HEK293 (cell line): ENCODE data around the gene MGST1.
"Not testable (repeated sequence)": the region's sequence is repeated elsewhere in the genome, so short reads cannot be mapped to it uniquely, and the experiment has no call there.

ENCODE experiments used
- ATF2 ChIP-seq: fragments of 450-650 bp; formaldehyde crosslinking; IDR thresholded peaks from 2 replicates; pipeline ENCODE4 v1.5.1; 2016; ENCODE audit warnings: missing biosample characterization, missing genetic modification characterization, low read depth
- CTCF ChIP-seq: fragments of 450-650 bp; formaldehyde crosslinking; IDR thresholded peaks from 2 replicates; pipeline ENCODE4 v1.5.1; 2016; ENCODE audit warnings: missing biosample characterization, missing genetic modification characterization
- MYNN ChIP-seq: fragments of 450-650 bp; formaldehyde crosslinking; IDR thresholded peaks from 2 replicates; pipeline ENCODE4 v1.5.1; 2016; ENCODE audit warnings: missing biosample characterization, missing genetic modification characterization, borderline replicate concordance
- SETDB1 ChIP-seq: IDR thresholded peaks from one replicate; pipeline ENCODE4 v1.6.1; 2017; ENCODE audit warnings: mild to moderate bottlenecking, low read length, moderate library complexity, mixed read lengths; ENCODE audit not compliant: insufficient read length
- TRIM28 ChIP-seq: IDR thresholded peaks from 2 replicates; pipeline ENCODE4 v1.6.1; 2011; ENCODE audit warnings: low read length, control low read depth, borderline replicate concordance
- YY1 ChIP-seq: fragments of 450-650 bp; formaldehyde crosslinking; IDR thresholded peaks from 2 replicates; pipeline ENCODE4 v1.5.1; 2018; ENCODE audit warnings: missing biosample characterization, missing genetic modification characterization
- ZBTB11 ChIP-seq: fragments of 450-650 bp; formaldehyde crosslinking; conservative IDR thresholded peaks from 2 replicates; pipeline ENCODE4 v1.5.1; 2016; ENCODE audit warnings: low read depth, missing biosample characterization, missing genetic modification characterization
- ZFP41 ChIP-seq: fragments of 450-650 bp; formaldehyde crosslinking; IDR thresholded peaks from 2 replicates; pipeline ENCODE4 v1.5.1; 2016; ENCODE audit warnings: missing biosample characterization, missing genetic modification characterization, borderline replicate concordance
- ZNF223 ChIP-seq: fragments of 450-650 bp; formaldehyde crosslinking; IDR thresholded peaks from 2 replicates; pipeline ENCODE4 v1.5.1; 2016; ENCODE audit warnings: missing biosample characterization, missing genetic modification characterization
- ZNF274 ChIP-seq, 2 experiments: fragments of 200-500 bp in 1 of 2; fragments of 450-650 bp in 1 of 2; sonication (Bioruptor generic) in 1 of 2; formaldehyde crosslinking in 1 of 2; IDR thresholded peaks; 2 replicates each; pipeline versions ENCODE4 v1.5.1 to v1.6.1; 2014 to 2016; ENCODE audit warnings: borderline replicate concordance in 1 of 2, inconsistent platforms in 1 of 2, low read length in 1 of 2, missing biosample characterization in 1 of 2, missing genetic modification characterization in 1 of 2
- ZNF501 ChIP-seq: fragments of 450-650 bp; formaldehyde crosslinking; IDR thresholded peaks from 2 replicates; pipeline ENCODE4 v1.5.1; 2016; ENCODE audit warnings: missing biosample characterization, missing genetic modification characterization
- ZNF664 ChIP-seq: fragments of 450-650 bp; formaldehyde crosslinking; IDR thresholded peaks from 2 replicates; pipeline ENCODE4 v1.5.1; 2016; ENCODE audit warnings: missing biosample characterization, missing genetic modification characterization
- ZNF76 ChIP-seq: fragments of 450-650 bp; formaldehyde crosslinking; IDR thresholded peaks from 2 replicates; pipeline ENCODE4; 2016; ENCODE audit warnings: low read depth, missing biosample characterization, missing genetic modification characterization, borderline replicate concordance

GRCh38 chr12:16401835-16402234 lies 54.4 kb downstream of the MGST1 start:
- not testable (repeated sequence) for TF ChIP-seq YY1 (tag by site-specific recombination); ZNF664 (tag by site-specific recombination); ZBTB11 (tag by site-specific recombination); SETDB1; CTCF (tag by site-specific recombination); ZFP41; ZNF76 (tag by site-specific recombination); ATF2 (tag by site-specific recombination); ZNF223; TRIM28; ZNF501; ZNF274 (IDR thresholded peaks at IDR 0.05; ENCODE audit: low read length); ZNF274 (tag by site-specific recombination; IDR thresholded peaks at IDR 0.05; ENCODE audit: borderline replicate concordance); MYNN (tag by site-specific recombination)
